ENCODE results near the gene AGAP1. TPM values are rescaled to one million over a fixed set of nuclear protein-coding genes. Genes with fewer than 3 reads are reported as not detected.

AGAP1 gene
- polyA plus RNA-seq, 1 donor from 2014 or later = 17.4 TPM

- H3K9ac ChIP-seq (ENCODE audit: low read length) = no peak overlapping the region
- H3F3A ChIP-seq (ENCODE audit: insufficient read depth, low read length, poor library complexity, severe bottlenecking) = no peaks in the 10 kb centered on the region
- no peak overlapping the region for H2AFZ ChIP-seq (ENCODE audit: low read depth, low read length)
- H3K27ac ChIP-seq (ENCODE audit: low read length) = no peak overlapping the region
- H3K9me2 ChIP-seq (ENCODE audit: insufficient read depth, low read length) = no peaks in the 10 kb centered on the region
- H3K9me3 ChIP-seq (ENCODE audit: low read length) = no peaks in the 10 kb centered on the region
- H3K36me3 ChIP-seq (ENCODE audit: insufficient read depth, low read length) = peaks cover 4% of the 10 kb centered on the region
- H3K4me3 ChIP-seq (ENCODE audit: low read length) = no peak overlapping the region
- H3K4me2 ChIP-seq (ENCODE audit: low read length) = no peak overlapping the region
- H3K27me3 ChIP-seq (ENCODE audit: insufficient read depth, low read depth, low read length) = no peaks in the 10 kb centered on the region
- no peak for TF ChIP-seq CTCF (IDR thresholded peaks at IDR 0.05; ENCODE audit: poor library complexity, severe bottlenecking)
- no peak for TF ChIP-seq TAF1 (IDR thresholded peaks at IDR 0.05; ENCODE audit: low read depth)
- no peak for TF ChIP-seq EZH2 (IDR thresholded peaks at IDR 0.05; ENCODE audit: borderline replicate concordance, insufficient read depth, low read length, poor library complexity, severe bottlenecking)
- TF ChIP-seq POLR2AphosphoS5 (IDR thresholded peaks at IDR 0.05) = no peak
- TF ChIP-seq, protein P1, sequence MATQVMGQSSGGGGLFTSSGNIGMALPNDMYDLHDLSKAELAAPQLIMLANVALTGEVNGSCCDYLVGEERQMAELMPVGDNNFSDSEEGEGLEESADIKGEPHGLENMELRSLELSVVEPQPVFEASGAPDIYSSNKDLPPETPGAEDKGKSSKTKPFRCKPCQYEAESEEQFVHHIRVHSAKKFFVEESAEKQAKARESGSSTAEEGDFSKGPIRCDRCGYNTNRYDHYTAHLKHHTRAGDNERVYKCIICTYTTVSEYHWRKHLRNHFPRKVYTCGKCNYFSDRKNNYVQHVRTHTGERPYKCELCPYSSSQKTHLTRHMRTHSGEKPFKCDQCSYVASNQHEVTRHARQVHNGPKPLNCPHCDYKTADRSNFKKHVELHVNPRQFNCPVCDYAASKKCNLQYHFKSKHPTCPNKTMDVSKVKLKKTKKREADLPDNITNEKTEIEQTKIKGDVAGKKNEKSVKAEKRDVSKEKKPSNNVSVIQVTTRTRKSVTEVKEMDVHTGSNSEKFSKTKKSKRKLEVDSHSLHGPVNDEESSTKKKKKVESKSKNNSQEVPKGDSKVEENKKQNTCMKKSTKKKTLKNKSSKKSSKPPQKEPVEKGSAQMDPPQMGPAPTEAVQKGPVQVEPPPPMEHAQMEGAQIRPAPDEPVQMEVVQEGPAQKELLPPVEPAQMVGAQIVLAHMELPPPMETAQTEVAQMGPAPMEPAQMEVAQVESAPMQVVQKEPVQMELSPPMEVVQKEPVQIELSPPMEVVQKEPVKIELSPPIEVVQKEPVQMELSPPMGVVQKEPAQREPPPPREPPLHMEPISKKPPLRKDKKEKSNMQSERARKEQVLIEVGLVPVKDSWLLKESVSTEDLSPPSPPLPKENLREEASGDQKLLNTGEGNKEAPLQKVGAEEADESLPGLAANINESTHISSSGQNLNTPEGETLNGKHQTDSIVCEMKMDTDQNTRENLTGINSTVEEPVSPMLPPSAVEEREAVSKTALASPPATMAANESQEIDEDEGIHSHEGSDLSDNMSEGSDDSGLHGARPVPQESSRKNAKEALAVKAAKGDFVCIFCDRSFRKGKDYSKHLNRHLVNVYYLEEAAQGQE (IDR thresholded peaks at IDR 0.05; ENCODE audit: borderline replicate concordance) = no peak
- TF ChIP-seq MXI1 (conservative IDR thresholded peaks at IDR 0.05; ENCODE audit: poor library complexity, severe bottlenecking) = no peak
- no peak for TF ChIP-seq RAD21 (conservative IDR thresholded peaks at IDR 0.05)
- TF ChIP-seq SMC3 (conservative IDR thresholded peaks at IDR 0.05; ENCODE audit: poor library complexity) = no peak
- H3K79me2 ChIP-seq (replicated peaks; ENCODE audit: insufficient read depth, low read length) = no peaks in the 10 kb centered on the region
- H4K20me1 ChIP-seq (ENCODE audit: insufficient read depth) = no peaks in the 10 kb centered on the region
Measured at GRCh38 chr2:235719146-235719942, 225.5 kb downstream of the AGAP1 start.

GRCh38 chr2:235721625-235722024 lies 227.8 kb downstream of the AGAP1 start:
- Histone ChIP-seq H4K20me1 (ENCODE audit: insufficient read depth) (no peaks in the 10 kb centered on the region), H3K9me3 (ENCODE audit: low read length) (no peaks in the 10 kb centered on the region), H3K36me3 (ENCODE audit: insufficient read depth, low read length) (no peaks in the 10 kb centered on the region), H3K27me3 (ENCODE audit: insufficient read depth, low read depth, low read length) (no peaks in the 10 kb centered on the region), H3K79me2 (replicated peaks; ENCODE audit: insufficient read depth, low read length) (no peaks in the 10 kb centered on the region), H3K4me3 (ENCODE audit: low read length) (no peak overlapping the region), H3K4me2 (ENCODE audit: low read length) (no peak overlapping the region), H2AFZ (ENCODE audit: low read depth, low read length) (no peak overlapping the region), H3K9ac (ENCODE audit: low read length) (no peak overlapping the region), H3K27ac (ENCODE audit: low read length) (no peak overlapping the region), H3F3A (ENCODE audit: insufficient read depth, low read length, poor library complexity, severe bottlenecking) (no peaks in the 10 kb centered on the region), H3K9me2 (ENCODE audit: insufficient read depth, low read length) (no peaks in the 10 kb centered on the region)
- TF ChIP-seq CTCF (IDR thresholded peaks at IDR 0.05; ENCODE audit: poor library complexity, severe bottlenecking) = no peak
- no peak for TF ChIP-seq MXI1 (conservative IDR thresholded peaks at IDR 0.05; ENCODE audit: poor library complexity, severe bottlenecking)
- no peak for TF ChIP-seq TAF1 (IDR thresholded peaks at IDR 0.05; ENCODE audit: low read depth)
- TF ChIP-seq RAD21 (conservative IDR thresholded peaks at IDR 0.05) = no peak
- TF ChIP-seq EZH2 (IDR thresholded peaks at IDR 0.05; ENCODE audit: borderline replicate concordance, insufficient read depth, low read length, poor library complexity, severe bottlenecking) = no peak
- TF ChIP-seq, protein P1 (IDR thresholded peaks at IDR 0.05; ENCODE audit: borderline replicate concordance) = no peak
- TF ChIP-seq SMC3 (conservative IDR thresholded peaks at IDR 0.05; ENCODE audit: poor library complexity) = no peak
- TF ChIP-seq EP300 (conservative IDR thresholded peaks at IDR 0.05; ENCODE audit: poor library complexity, severe bottlenecking) = no peak
- TF ChIP-seq POLR2AphosphoS5 (IDR thresholded peaks at IDR 0.05) = no peak

Data from neural cell (in vitro differentiated cells).